GM19099 (cell line): ENCODE results near the gene RAB11FIP2.

ENCODE experiments used
- POLR2A ChIP-seq: IDR thresholded peaks from 3 replicates; pipeline ENCODE4 v1.6.1; 2011; ENCODE audit warnings: low read depth; ENCODE audit not compliant: insufficient read length; ENCODE audit errors: extremely low read depth

RAB11FIP2 gene

GRCh38 chr10:118003126-118003525, 43.6 kb downstream of the RAB11FIP2 start:
- TF ChIP-seq POLR2A, result no peak

- no peak for TF ChIP-seq POLR2A
Observed at GRCh38 chr10:118002581-118002980, 44.2 kb downstream of the RAB11FIP2 start.

GRCh38 chr10:117997673-117998072, 49.1 kb downstream of the RAB11FIP2 start:
- no peak for TF ChIP-seq POLR2A

GRCh38 chr10:117996709-117997108, 50.0 kb downstream of the RAB11FIP2 start:
- no peak for TF ChIP-seq POLR2A

- no peak for TF ChIP-seq POLR2A
Observed at GRCh38 chr10:117994771-117995170, 52.0 kb downstream of the RAB11FIP2 start.

GRCh38 chr10:117993166-117993565, 53.6 kb downstream of the RAB11FIP2 start:
- no peak for TF ChIP-seq POLR2A

- TF ChIP-seq POLR2A, result no peak
Observed at GRCh38 chr10:117991701-117992100, 55.0 kb downstream of the RAB11FIP2 start.

- TF ChIP-seq POLR2A, result no peak
Observed at GRCh38 chr10:117989962-117990361, 56.8 kb downstream of the RAB11FIP2 start.

GRCh38 chr10:117988814-117989213, 57.9 kb downstream of the RAB11FIP2 start:
- TF ChIP-seq POLR2A, result no peak

GRCh38 chr10:117987244-117987909, 59.4 kb downstream of the RAB11FIP2 start:
- no peak for TF ChIP-seq POLR2A

GRCh38 chr10:117983961-117984360, 62.8 kb downstream of the RAB11FIP2 start:
- no peak for TF ChIP-seq POLR2A

GRCh38 chr10:117980755-117981702, 65.7 kb downstream of the RAB11FIP2 start:
- no peak for TF ChIP-seq POLR2A

GRCh38 chr10:117980216-117980615, 66.5 kb downstream of the RAB11FIP2 start:
- TF ChIP-seq POLR2A, result no peak

- TF ChIP-seq POLR2A, result no peak
Observed at GRCh38 chr10:117972168-117972837, 74.4 kb downstream of the RAB11FIP2 start.

GRCh38 chr10:117970962-117971361, 75.8 kb downstream of the RAB11FIP2 start:
- no peak for TF ChIP-seq POLR2A

- TF ChIP-seq POLR2A, result no peak
Observed at GRCh38 chr10:117969592-117969991, 77.1 kb downstream of the RAB11FIP2 start.
